HG03196 (cell line): Measurements from ENCODE around the gene DGKD.

ENCODE experiments used
- ATAC-seq: cut with Tn5 transposase; IDR thresholded peaks from one replicate; pipeline ENCODE4 v1.9.1; 2021; ENCODE audit not compliant: unreplicated experiment

DGKD gene

DNA sequence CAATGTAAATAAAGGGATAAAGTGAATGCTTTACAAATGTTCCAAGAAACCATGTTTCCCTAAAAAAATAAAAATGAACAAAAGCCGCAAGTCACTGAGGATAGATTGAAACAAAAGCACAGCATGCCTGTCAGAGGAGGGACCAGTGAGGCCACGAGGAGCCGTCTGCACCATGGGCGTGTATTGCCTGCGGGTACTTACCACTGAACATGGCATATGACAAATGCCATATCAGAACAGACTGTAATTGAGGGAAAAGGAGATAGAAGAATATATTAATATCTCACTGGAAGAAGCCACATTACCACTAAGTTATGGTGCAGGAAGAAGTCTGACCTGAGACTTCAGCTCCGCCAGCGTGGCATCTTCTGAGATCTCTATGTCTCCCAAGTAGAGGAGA lies 136.5 kb downstream of the DGKD start:
- ATAC-seq: no peak

DNA sequence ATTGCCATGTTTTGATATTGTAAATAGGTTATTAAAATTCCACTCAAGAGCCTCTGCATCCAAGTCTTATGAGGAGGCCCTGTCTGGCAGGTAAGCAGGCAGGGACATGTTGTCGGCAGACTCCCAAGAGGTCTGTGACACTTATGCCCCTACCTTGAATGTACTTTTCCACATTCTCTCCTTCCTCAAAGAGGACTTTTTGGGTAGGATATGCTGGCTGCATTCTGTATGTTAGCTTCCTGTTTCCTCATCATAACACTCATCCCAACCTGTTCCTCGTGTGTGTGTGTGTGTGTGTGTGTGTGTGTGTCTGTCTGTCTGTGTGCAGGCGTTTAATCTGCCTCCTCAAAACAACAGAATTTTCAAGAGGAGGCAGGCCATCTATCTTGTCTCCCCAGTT lies 137.0 kb downstream of the DGKD start:
- no peak for ATAC-seq

DNA sequence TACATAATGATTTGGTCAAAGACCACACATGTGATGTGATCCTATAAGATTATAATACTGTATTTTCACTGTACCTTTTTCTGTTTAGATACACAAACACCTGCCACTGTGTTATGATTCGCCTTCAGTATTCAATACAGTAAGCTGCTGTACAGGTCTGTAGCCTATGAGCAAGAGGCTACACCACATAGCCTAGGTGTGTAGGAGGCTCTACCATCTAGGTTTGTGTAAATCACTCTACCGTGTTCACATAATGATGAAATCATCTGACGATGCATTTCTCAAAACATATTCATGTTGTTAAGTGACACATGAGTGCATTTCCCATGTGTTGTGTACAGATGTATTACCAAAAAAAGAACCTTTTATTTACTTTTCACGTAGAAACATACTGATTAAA lies 137.8 kb downstream of the DGKD start:
- ATAC-seq: no peak

DNA sequence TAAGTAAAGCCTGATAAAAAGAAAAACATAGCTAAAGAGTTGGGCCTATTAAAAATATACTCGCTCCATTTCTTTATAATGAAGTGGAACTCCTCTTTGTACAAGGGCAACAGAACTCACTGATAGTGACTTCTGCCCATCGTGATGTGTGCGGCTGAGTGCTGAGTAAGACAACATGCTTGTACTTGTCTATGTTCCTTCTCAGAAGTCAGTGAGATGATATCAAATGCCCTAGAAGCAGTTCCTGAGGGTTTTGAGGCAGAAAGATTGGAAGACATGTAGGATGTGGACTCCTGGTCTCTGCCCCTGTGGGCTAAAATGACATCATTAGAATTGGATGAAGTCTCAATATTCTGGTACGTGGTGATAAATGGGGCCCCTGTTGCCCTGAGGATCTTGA lies 138.5 kb downstream of the DGKD start:
- no peak for ATAC-seq

DNA sequence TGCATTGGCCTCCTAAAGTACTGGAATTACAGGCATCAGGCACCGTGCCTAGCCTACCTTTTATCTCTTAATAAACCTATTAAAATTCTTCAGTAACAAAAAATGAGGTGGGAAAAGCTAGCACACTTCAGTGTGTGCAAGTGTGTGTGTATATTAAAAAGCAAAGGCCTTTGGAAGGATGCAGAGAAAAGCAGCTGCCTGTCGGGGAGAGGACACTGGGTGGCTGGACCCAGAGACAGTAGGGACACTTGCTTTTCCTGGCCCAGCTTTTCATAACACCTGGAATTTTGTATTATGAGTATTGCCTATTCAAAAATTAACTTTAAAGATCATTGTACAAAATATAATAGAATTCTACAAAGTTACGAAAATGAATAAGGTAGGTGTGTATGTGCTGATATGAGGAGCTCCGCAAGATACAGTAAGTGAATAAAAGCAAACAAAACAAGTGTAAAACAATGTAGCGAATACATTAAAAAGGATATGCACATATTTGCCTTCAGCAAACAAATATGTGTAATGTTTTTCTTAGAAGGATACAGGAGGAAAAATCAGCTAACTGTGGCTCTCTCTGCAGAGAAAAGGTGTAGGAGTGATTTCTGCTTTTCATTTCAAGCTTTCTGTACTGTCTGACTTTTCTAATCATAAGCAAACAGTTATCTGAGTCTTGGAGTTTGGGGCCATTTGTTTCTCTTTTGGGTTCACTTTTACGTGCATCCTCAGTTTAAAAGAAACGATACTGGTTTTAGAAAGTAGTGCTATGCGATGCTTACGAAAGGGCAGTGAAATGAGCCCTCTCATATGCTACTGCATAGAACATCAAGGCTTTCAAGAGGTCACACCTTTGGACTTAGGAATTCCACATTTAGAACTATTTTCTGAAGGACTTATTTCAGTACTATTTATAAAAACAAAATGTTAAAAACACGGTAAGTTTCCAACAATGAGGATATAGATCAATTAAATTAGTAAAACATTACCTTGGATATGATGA lies 141.5 kb downstream of the DGKD start:
- ATAC-seq: no peak

DNA sequence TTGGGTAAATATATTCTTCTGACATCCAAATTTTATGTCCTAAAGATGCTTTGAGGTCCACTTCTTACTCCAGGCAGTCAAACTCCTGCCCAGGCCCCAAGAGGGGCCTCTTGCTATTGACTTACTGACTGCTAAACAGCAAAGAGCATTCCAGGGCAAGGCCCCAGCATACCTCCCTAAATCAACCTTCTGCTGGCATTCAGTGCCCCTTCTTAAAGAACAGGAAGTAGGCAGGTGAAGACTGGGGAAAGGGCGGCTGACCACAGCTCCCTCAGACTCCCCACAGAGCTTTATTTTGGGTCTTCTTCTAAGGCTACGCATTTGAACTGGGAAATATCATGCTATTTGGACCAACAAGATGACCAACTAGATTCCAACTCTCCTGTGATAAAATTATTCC lies 143.4 kb downstream of the DGKD start:
- ATAC-seq: no peak

DNA sequence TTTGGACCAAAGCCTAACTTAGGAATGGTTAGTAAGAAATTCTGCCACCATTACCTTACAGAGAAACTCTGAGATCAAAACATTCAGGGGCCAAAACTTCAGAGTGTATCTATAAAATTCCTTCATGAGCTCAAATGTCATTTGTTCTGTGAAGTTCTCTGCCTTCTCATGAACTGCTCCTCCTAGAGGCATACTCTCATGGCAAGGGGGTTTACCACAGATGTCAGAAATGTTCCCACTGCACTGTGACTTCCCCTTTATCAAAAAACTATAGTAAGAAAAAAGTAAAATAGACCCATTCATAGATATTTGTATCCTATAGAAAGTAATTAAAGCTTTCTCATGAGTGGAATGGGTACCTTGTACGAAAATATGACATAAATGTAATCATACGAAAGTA lies 143.8 kb downstream of the DGKD start:
- ATAC-seq: no peak

DNA sequence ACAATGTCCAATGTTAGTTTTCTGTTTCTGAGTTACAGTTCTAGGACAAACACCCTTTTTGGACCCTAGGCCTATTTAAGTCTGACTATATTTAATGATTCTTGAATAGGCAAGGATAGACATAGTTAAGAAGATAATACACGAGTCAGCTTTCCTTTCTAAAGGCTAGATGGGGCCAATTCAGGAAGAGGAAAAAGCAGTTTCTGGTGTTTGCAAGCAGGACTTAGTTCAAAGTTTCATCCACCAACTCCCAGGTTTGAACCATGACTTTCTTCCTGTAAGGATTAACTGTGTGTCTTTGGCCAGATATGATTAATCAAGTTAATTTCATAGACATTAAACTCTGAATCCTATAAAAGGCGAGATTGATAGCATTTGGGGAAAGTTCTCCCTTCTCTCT lies 145.6 kb downstream of the DGKD start:
- no peak for ATAC-seq

DNA sequence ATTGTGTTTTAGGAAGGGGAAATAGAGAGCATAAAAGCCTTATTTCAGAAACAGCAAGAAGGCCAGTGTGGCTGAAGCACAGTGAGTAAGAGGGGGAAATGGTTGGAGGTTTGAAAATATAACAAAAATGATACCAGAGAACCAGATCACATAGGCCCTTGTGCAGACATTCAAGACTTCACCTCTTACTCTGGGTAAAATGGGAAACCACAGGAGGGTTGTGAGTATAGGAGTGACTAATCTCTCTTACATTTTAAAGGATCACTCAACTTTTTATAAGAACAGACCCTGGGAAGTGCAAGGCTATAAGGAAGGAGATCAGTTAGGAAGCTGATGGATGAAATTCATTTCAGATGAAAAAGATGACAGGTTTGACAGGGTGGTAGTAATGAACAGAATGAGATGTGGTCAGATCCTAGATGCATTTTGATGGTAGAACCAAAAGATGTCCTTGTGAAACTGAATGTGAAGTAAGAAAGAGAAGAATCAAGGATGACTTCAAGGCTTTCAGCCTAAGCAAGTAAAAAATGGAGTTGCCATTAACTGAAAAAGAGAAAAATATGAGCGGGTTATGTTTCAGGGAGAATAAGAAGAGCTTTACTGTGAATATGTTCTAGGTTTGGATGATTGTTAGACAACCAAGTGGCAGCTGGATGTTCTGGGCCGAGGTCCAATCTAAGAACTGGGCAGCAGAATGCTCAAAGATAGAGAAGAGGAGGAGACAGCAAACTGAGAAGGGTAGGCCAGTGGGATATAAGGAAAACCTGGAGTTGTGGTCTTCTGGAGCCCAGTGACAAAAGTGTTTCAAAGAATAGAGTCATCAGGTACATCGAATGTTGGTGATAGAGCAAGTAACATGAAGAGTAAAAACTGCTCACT lies 147.1 kb downstream of the DGKD start:
- ATAC-seq: peak; percentile 55

DNA sequence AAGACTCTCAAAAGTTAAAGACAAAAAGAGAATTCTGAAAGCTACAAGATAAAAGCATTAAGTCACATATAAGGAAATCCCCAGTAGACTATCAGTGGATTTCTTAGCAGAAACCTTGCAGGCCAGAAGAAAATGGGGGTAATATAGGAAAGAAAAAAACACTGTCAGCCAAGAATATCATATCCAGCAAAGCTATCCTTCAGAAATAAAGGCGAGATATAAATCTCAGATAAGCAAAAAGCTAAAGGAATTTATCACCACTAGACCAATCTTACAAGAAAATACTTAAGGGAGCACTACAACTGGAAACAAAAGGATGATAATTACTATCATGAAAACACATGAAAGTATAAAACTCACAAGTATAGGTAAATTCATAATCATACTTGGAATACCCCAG lies 149.2 kb downstream of the DGKD start:
- no peak for ATAC-seq

DNA sequence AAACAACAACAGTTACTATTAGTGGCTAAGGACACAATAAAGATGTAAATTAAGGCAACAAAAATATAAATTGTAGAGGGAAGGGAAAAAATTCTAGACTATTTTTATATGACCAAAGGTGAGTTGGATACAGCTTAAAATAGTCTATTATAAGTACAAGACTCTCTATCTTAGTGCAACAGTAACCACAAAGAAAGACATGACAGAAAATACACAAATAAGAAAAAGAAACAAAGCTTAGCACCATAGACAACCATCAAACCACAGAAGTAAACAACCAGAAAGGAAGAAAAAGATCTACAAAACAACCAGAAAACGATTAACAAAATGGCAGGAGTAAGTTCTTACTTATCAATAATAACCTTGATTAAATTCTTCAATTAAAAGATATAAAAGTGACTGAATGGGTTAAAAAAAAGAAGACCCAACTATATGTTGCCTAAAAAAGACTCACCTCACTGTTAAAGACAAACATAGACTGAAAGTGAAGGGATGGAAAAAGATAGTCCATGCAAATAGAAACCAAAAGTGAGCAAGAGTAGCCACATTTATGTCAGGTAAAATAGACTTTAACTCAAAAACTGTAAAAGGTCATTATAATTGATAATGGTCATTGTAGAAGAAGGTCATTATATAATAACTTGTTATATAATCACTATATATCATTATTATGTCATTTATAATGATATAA lies 149.8 kb downstream of the DGKD start:
- no peak for ATAC-seq

DNA sequence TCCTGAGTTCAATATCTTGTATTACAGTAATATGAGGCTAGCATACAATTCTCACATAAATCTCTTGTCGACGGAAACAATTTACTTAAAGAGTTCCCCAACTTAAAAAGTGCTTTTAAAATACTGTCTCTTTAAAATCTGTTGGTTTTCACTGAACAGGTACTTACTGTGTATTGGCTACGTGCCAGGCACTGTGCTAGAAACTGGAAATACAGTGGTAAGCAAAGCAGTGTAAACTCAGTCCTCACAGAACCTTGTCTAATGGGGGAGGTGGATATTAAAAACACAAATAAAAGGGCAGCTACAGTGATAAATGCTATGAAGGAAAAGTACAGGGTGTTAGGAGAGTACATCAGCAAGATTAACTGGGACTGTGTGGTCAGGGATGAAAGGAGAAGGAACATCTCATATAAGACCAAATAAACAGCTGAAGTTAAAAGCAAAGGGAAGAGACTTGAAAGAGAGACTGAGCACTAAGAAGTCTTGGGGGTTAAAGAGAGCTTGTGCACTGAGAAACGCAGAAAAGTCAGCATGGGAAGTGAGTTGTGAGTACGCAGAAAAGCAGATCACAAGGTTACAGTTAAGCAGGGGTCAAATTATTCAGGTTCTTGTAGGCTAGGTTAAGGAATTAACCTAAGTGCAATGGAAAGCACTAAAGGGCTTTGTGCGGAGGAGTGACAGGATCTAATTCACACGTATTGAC lies 159.8 kb downstream of the DGKD start:
- ATAC-seq: no peak

DNA sequence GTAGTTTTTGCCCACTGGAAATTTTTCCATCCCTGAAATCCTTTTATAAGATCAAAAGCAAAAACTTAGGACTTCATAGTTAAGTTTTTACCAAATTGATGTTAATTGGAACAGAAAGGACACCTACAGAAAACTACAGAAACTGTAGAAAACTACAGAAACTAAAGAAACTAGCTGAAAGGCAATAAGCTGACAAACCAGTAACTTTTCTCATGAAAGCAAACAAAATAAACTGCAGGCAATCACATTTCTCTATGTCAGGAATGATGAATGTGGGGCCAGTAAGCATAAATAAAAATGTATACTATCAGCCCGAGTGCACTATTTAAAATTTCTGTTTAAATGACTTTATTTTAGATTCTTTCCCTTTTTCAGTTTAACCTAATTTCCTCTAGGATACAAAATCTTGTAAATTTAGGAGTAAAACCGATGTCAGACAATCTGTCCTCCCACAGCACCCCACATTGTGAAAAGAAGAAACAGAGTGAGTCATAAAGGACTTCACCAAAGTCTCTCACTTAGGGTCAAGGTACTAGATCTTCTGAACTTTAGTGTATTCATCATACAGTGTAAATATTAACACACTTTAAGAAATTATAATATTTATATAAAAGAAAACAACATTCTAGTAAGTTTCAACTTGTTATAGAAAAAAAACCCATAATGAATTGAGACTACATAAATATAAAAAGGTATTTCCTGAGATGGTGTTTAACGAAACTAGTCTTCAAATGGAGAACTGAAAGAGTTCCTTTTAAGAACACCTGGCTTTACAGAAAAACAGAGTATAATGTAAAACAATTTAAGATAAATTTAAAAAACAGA lies 165.7 kb downstream of the DGKD start:
- peak; percentile 87 for ATAC-seq
